GM13977 (cell line): ENCODE results near the gene MFAP3L.
"Not testable (repeated sequence)": the region's sequence is repeated elsewhere in the genome, so short reads cannot be mapped to it uniquely, and the experiment has no call there.

ENCODE experiments used
- DNase-seq: peaks from one replicate; pipeline ENCODE4 v3.0.0; 2012; ENCODE audit warnings: low spot score
- CTCF ChIP-seq: IDR thresholded peaks from 2 replicates; pipeline ENCODE4 v1.5.1; 2012; ENCODE audit warnings: mild to moderate bottlenecking, control low read depth; ENCODE audit not compliant: insufficient read depth; ENCODE audit errors: extremely low read depth, missing control alignments
- in situ Hi-C: fragments of 300-500 bp; cut with MboI; formaldehyde crosslinking; loops from one replicate; pipeline ENCODE4 v1.12.0; 2022; ENCODE audit warnings: low sequenced_read_pairs, low pct_unique_long_range_greater_than_20kb, mixed read lengths, inconsistent platforms; ENCODE audit not compliant: unreplicated experiment

Gene MFAP3L

GRCh38 chr4:169957785-169958184 is 68.4 kb downstream of the MFAP3L start:
- TF ChIP-seq CTCF: no peak
- in situ Hi-C loops: no loop called here
- DNase-seq: no peak

DNA sequence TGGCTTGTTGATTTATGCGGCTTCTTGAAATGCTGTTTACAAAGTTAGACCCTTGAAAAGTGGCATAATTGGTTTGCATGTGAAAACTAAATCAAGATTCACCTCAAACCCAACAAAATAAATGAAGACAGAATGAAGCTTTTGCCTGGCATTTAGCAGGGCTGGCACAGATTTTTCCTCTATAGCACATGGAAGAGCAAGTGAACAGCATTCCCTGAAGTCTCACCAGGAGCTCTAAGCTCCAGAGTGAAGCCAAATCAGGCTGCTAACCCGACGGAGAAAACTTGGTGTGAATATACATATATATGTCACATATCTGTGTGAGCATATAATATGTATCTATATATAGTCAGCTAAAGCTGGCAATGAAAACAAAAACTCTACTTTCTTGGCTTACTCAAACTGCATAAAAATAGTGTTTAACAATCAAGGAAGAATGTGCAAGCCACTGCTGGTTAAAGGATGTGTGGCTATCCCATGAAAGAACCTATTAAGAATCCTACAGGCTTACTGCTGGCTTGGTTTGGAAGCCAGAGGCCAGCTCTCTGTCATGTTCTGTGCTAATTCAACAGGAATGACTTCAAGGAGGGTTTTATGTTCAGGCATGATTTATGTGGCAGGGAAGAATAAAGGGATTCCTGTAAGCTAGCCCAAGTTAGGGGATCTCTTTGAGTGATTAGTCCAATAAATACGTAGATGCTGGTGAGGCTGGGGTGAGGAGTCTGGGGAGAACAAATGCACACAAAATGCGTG is 69.9 kb downstream of the MFAP3L start:
- in situ Hi-C loops: no loop called here
- TF ChIP-seq CTCF: no peak
- no peak for DNase-seq

- no peak for DNase-seq
- no peak for TF ChIP-seq CTCF
- in situ Hi-C loops: no loop called here
Observed at GRCh38 chr4:169955521-169955920, 70.7 kb downstream of the MFAP3L start.

GRCh38 chr4:169952236-169953002 is 73.8 kb downstream of the MFAP3L start:
- TF ChIP-seq CTCF: no peak
- no peak for DNase-seq

GRCh38 chr4:169948271-169948670 is 77.9 kb downstream of the MFAP3L start:
- TF ChIP-seq CTCF: no peak
- in situ Hi-C loops: no loop called here
- no peak for DNase-seq

More at GRCh38 chr4:169952236-169953002, 73.8 kb downstream of the MFAP3L start:
- in situ Hi-C loops: no loop called here

- in situ Hi-C loops: no loop called here
Observed at GRCh38 chr4:169945636-169946035, 80.6 kb downstream of the MFAP3L start.

GRCh38 chr4:169943601-169944000 is 82.6 kb downstream of the MFAP3L start:
- in situ Hi-C loops, DNase-seq: not testable (repeated sequence)

More at GRCh38 chr4:169945636-169946035, 80.6 kb downstream of the MFAP3L start:
- DNase-seq: no peak
- TF ChIP-seq CTCF: no peak
